Fibroblast of skin of scalp (primary cell): Measurements from ENCODE around the gene CEACAM1.
"Not testable (repeated sequence)": the region's sequence is repeated elsewhere in the genome, so short reads cannot be mapped to it uniquely, and the experiment has no call there.

ENCODE experiments used
- DNase-seq: peaks from one replicate; pipeline ENCODE4 v3.0.0-alpha.2; 2013

The CEACAM1 gene

DNA sequence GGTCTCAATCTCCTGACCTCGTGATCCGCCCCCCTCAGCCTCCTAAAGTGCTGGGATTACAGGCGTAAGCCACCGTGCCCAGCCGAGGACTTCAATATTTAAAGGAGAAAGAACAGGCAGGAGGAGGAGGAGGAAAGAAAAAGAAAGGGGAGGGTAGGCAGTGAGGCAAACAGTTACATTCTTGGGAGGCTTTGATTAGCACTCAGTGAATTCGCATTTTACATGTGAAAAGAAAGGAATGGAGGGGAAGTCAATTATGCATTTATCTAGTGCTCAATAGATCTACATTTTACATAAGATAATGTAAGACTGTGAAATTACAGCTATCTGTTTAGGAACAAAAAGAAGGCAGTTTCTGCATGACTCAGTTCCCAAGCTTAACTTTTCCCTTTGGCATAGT is 54.6 kb downstream of the CEACAM1 start:
- DNase-seq: no peak

DNA sequence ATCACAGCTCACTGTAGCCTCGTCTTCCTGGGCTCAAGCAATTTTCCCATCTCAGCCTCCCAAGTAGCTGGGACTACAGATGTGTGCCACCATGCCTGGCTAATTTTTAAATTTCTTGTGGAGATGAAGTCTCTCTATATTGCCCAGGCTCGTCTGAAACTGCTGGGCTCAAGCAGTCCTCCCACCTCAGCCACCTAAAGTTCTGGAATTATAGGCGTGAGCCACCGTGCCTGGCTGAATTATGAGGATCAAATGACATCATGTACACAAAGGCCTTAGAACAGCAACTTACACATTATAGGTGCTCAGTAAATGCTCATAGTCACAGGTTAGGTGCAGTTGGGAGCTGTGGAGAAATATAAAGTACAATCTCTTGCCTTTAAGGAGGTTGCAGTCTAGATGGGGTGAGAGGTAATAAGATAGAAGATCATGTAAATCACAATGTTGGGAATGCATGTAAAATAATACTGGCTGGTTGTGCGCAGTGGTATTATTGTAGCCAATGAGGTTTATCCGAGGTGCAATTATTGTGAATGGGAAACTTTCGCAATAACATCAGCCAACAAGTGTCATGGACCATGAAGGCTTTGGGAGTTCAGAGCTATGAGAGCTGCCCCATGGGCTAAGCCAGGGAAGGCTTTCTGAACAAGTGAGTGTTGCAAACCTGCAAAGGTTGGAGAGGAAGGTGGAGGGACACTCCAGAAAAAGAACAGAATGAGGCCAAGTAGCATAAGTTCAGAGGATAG is 55.7 kb downstream of the CEACAM1 start:
- no peak for DNase-seq

DNA sequence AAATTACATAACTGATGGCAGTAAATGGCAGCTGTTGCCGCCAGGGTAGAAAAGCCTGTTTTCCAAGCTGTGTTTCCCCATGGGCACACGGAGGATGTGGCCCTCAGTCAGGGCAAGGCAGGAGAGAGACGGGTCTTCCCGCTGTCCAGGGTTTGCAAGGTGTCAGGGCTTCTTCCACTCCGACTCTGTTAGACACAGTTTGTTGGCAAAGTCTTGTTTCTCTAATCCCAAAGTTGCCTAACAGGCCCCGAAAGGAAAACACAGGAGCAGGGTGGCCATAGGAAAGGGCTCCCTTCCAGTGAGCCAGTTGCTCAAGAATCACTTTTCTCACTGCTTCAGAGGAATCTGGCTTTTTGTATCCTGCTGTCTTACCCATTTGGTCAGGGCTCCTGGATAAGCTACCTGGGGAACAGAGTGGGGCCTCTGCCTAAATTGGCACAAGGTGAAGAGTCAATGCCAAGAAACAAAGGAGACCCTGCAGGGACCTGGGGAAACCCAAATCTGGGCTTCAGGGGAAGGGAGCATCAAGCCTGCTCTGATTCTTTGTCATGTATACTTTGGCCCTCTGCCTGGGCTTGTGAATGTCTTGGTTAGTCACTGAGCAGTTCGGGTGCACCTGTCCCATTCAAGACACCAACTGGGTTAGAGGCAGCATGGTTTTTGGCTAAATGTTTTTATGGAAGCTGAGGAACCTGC is 56.6 kb downstream of the CEACAM1 start:
- peak; percentile 21 for DNase-seq

DNA sequence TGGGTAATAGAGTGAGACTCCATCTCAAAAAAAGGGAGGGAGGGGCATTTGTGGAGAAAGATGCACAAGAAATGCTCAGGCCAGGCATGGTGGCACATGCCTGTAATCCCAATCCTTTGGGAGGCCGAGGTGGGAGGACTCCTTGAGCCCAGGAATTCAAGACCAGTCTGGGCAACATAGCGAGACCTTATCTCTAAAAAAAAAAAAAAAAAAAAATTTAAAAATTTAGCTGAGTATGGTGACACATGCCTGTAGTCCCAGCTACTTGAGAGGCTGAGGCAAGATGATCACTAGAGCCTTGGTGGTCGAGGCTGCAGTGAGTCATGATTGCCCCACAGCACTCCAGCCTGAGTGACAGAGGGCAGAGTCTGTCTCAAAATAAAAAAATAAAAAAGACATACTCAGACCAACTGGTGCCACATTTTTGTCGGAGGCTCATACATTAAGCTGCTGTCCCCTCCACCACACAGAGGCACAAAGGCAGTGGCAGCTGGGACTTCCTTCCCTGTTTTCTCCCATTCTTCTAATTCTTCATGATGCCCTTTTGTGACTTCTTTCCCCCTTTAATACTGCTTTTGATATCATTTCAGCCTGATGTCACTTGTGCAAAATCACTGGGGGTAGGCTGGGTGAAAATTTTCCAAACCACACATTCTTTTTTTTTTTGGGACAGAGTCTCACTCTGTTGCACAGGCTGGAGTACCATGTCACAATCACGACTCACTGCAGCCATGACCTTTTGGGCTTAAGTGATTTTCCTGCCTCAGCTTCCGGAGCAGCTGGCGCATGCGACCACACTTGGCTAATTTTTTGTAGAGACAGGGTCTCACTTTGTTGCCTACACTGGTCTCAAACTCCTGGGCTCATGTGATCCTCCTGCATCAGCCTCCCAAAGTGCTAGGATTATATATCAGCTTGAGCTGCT is 58.7 kb downstream of the CEACAM1 start:
- DNase-seq: peak; percentile 62

DNA sequence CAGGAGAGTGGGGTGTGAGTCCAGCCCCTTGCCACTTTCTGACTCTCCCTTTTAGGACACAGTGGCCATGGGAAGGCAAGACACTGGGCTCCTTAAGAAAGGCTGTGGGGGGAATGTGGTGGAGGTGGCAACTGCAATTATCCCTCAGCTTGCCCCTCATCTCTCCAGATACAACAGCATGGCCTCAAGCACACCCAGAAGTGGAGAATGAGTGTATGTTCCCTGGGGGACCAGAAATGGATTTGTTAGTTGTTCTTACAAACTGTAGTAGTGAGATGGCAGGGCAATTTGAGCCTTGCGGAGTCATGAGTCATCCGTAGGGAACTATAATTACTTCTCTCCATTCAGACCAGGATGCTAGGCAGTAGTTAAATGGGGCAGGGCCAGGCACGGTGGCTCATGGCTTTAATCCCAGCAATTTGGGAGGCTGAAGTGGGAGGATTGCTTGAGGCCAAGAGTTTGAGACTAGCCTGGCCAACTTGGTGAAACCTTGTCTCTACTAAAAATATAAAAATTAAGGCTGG is 59.9 kb downstream of the CEACAM1 start:
- peak; percentile 91 for DNase-seq

DNA sequence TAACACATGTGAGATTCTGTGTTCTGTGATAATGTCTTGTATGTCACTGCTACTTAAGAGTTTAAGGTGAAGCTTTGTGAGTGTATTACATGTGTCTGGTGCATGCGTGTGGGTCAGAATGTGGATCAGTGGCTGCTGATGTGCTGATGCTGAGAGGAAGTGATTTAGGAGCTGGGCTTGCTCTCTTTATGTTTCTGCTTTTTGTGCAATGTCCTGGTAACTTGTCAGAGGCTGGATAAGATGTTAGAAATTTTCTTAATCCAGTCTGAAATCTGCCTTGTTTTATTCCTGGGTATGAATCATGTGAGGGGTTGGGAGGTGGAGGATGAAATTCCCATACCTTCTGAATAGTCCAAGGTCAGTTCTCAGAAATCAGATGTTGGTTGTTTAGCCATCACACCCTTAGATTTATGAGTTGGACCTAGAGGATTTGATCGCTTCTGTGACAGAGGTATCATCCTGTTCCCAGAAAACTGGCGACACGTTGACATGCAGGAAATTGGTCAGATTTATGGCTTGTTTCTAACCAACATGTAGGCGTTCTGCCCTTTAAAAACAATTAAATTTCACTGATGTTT is 61.0 kb downstream of the CEACAM1 start:
- peak; percentile 5 for DNase-seq

DNA sequence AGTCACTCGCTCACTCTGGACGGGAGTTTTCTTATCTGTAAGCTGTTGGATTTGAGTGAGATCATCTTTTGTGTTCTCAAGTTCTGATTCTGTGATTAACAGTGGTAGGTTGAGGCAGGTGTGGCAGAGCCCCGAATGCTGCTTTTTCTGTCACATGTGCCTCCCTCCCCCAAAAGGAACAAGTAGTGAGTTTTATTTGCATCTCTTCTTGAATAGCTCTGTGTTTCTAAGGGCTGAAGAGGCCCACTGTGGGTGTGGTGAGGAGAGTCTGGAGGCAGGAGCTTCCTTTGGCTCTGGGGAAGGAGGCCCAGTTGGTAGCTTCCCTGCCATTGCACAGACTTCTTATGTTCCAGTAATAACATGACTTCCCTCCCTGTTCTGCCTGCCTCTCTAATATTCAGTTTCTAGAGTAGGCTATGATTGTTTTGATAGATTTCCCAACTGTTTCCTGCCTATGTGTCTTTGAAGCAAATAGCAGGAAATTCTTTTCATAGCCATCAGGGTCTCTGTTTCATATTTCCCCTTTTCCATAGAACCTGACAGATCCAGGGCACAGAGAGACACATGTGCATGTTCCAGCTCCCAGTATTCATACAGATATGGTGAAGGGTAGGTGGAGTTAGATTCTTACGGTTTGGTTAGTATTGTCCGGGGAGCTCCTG is 61.6 kb downstream of the CEACAM1 start:
- peak; percentile 9 for DNase-seq

DNA sequence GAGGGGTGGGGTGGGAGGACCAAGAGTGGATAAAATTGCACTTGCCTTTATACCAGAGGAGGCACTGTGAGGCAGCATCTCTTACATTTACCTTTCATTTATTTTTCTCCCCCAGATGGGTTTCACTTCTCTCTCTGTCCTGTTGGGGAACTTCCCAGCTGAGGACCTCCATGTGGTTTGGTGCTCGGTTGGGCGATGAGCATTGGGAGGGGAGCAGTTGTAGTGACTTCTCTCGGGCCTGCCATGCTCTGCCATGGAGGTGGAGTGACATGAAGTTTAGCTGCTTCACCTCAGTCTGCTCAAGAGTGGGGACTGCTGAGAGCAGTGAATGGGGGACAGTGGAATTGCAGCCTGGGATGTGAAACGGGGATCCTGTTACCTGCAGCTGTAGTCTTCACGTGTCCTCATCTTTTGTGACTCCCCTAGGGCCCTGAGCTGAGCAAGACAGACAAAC is 62.4 kb downstream of the CEACAM1 start:
- no peak for DNase-seq

DNA sequence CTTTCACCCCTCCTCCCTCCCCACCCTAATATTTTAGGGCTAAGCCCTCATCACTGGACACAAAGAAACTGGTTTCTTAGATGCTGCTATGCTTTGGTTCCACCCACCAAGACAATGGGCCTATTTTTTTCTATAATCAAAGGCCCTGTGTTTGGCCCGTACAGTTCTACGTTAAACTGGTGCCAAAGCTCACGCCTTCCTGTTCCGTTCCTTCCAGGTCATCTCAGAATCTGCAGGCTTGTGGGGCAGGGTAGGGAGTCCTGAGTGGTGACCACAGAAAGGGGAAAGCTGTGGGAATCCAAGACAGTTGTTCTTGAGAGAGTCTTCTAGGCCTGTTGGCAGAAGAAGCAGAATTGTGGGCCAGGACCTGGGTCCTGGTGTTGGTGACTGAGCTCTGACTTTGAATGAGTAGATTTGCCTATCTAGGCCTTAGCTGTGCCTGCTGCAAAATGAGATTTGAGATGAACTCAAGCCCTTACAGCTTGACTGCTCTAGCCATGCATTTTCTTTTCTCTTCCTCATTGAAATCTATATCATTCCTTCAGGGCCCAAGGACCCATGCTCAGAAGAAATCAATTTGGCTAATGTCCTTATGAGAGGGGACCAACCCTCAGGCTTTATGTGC is 66.5 kb downstream of the CEACAM1 start:
- no peak for DNase-seq

DNA sequence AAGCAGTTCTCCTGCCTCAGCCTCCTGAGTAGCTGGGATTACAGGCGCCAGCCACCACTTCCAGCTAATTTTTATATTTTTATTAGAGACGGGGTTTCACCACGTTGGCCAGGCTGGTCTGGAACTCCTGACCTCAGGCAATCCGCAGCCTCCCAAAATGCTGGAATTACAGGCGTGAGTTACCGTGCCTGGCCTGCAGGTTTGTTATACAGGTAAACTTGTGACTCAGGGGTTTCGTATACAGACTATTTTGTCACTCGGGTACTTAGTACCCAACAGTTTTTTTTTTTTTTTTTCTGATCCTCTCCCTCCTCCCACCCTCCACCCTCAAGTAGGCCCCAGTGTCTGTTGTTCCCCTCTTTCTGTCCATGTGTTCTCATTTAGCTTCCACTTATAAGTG is 67.0 kb downstream of the CEACAM1 start:
- not testable (repeated sequence) for DNase-seq

DNA sequence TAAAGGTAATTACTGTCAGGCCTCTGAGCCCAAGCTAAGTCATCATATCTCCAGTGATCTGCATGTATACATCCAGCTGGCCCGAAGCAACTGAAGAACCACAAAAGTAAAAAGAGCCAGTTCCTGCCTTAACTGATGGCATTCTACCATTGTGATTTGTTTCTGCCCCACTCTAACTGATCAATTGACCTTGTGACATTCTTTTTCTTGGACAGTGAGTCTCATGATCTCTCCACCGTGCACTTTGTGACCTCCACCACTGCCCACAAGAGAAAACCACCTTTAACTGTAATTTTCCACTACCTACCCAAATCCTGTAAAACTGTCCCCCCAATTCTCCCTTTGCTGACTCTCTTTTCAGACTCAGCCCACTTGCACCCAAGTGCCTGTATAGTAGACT is 68.4 kb downstream of the CEACAM1 start:
- DNase-seq: no peak
